HG03025 (cell line): ENCODE results near the gene PTCH1.

ENCODE experiments used
- ATAC-seq: cut with Tn5 transposase; IDR thresholded peaks from one replicate; pipeline ENCODE4 v1.9.1; 2021; ENCODE audit warnings: mild to moderate bottlenecking, moderate library complexity; ENCODE audit not compliant: unreplicated experiment, low FRiP score

The PTCH1 gene

DNA sequence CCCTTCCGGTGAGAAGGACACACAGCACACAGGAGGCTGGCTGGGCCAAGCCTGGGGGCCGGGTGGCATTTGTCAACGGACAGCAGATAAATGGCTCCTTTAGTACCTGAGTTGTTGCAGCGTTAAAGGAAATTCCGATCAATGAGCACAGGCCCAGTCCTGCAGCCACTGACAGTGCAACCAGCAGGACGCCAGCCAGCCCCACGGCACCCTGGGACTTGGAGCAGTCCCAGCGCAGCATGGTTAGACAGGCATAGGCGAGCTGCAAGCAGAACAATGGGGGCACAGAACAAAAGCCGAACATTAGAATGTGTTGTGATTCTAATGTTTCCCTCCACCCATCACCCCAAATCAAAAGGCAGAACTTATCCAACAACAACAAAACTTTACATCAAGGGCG is 39.3 kb downstream of the PTCH1 start:
- ATAC-seq = no peak

DNA sequence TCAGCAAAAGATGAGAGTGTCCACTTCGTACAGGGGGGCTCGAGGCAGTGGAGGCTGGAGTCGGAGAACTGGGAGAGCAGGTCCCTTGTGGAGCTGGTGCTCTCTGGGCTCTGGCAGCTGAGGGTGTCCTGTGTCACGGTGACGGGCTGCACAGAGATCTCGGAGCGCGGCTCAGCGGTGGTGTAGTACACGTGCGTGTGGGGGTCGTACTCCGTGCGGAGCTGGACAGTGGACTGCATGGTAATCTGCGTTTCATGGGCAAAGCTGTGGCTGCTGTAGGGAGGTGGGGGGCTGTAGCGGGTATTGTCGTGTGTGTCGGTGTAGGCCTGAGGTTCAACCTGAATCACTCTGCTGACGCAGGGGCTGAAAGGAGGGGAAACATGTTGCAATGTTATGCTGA is 48.0 kb downstream of the PTCH1 start:
- no peak for ATAC-seq

DNA sequence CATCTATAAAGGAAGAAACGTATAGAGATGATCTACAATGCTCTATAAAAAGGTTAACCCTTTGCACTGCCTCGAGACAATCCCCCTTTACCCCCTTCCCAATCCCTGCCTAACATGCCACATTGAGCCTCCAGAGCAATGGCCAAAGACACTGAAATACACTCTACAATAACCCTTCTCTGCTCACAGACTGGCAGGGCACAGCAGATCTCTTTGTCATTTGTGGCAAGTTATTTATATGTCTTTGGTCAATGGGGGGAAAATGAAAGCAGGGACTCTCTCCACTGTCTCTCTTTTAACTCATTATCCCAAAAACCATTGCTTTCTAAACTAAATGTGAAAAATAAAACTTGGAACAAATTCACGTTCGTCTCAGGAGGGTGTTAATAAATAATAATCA is 51.7 kb downstream of the PTCH1 start:
- ATAC-seq = no peak

DNA sequence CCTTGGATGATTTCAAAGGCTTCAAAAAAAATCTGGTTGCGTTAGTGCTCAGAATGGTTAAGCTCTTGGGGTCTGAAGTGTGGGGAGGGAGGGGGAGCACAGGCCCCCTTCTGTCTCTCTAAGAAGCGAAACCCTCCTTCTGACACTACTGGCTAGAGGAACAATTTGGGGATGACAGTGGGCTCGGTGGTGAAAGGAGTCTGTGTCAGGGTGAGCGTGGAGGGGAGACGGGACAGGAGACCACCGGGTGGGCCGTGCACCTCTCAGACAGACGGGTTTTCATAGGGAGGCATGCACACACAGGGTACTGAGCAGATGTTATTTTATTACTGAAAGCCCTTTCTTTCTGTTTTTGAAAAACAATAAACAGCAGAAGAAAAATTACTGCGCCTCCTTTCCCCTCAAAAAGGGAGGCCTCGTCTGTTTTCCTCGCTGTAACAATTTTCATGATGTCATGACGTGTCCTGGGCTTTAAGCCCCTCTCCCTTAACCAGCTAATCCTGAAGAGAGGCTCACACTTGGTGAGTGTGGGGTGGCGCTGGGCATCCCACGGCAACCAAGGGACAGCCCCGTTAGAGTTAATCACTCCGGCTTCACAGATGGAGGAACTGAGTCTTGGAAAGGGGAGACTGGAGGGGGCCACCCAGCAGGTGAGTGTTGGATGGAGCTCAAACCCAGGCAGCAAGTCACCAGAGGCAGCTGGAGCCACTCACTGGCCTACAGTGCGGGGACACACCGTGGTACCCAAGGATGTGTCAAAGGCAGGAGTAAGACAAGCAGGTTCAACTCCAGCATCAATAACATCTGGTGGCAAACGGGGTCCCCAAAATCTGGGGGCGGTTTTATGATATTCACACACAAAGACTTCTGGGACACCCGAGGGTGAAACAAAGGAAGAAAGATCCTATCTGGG is 53.4 kb downstream of the PTCH1 start:
- peak; percentile 2 for ATAC-seq

DNA sequence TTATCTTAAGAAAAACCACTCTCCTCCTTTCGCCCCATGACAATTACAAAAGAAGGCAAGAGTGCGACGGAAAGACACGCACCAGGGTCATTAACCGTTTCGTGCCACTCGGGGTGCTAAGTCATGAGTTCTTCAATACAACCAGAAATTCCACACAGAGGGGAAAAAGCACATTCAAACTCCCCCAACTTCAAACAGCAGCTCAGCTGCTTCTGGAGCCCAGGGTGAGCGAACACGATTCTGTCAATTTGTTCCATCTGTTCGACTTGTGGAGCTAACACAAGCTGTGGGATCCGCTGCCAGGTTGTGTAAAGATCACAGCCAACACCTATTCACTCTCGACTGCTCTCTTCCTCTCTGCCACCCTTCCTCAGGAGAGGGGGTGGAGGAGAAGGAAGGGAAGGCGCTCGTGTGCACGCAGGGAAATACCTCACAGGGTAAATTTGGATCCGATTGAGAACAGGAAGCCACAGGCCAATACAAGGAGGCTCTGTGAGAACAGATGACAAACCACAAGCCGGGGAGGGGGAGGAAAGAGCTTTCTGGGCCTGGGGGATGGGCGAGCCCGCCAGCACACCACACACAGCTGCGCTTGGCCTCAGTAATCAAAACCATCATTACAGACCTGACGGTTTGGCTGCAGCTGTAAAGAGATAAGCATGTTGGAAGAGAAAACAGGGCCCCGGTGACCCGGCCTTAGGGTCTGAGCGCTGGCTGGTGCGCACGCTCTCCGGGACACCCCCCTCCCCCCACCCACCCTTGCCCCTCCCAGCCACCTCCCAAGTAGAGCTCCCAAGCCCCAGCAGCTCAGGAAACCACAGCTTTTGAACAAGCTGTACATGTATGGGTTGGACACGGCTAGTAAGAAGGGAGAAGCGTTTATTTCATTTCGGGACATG is 54.3 kb downstream of the PTCH1 start:
- ATAC-seq = peak; percentile 92

DNA sequence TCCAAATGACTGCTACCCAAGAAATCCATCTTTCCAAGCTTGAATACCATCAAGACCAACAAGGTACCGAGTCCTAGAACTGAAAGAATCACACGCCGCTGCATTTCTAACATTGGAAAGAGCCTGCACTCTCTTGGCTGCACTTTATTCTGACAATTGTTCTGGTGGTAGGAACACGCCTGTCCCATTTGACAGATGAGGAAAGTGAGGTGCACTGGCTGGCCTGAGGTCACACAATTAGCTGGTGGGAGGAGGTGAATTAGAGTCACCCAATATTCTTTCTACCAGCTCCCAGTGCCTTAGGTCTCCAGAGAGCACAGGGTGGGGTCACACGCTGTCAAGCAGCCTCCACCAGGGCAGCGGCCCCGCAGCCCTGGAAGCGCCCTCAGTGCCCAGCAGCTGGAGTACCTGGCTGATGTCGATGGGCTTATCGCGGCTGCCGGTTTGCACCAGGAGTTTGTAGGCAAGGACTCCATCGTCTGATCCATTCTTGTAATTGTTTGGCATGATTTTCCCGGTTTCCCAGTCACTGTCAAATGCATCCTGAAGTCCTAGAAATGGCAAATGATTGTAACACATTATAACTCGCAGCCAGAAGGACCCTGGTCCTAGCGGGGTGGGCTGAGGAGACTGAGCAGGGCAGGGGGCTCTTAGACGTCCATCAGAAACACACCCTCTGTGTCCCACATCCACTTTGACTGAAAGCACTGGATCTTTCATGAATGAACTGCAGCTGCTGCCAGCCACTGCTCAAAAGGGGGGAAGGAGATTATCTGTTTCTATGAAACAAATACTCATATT is 55.1 kb downstream of the PTCH1 start:
- no peak for ATAC-seq

DNA sequence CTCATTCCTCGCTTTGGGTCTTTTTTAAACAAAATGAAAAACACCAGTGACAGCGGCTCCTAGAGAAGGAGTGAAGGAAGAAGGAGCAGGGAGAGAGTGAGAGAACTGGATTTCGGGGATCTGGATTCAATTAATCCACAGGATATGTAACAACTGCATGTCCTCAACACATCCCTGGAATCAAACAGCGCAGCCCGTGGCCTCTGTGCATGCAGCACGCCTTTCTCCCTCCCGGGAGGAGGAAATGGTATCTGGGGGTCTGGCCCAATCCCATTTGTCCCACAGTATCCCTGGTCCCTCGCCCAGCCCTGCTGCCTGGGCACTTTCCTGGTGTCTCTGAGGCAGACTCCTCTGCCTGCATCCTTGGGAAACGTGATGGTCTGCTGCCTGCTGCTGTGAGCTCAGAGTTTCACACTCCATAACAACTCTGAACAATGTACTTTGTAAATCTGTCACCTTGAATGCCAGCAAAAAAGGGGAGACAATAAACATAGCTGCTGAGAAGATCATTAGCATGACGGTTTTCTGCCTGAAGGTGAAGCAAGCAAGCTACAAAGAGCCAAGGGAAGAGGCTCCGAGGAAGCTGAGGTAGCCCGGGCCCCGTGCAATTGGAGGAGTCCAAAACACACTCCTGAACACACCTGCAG is 56.1 kb downstream of the PTCH1 start:
- ATAC-seq = no peak

GRCh38 chr9:95459851-95460517 is 56.8 kb downstream of the PTCH1 start:
- no peak for ATAC-seq

DNA sequence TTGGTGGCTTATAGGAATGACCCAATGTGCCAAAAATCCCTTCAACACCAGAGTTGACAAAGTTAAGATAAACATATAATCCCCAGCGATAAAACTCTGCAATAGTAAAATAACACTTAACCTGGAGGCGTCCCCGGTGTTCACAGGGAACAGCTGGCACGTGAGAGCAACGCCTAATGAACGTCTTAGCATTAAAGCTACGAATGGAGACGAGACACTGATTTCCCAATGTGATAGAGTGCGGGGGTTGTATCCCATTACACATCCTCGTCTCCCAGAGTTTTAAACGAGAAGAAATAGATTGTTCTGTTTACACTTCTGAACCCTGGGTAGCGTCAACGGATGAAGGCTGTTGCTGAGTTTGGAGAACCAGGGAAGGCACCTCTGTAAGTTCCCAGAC is 57.6 kb downstream of the PTCH1 start:
- ATAC-seq = no peak

GRCh38 chr9:95458666-95459065 is 58.1 kb downstream of the PTCH1 start:
- no peak for ATAC-seq

- ATAC-seq = no peak
These were observed 59.0 kb downstream of the PTCH1 start for GRCh38 chr9:95457769-95458168.

DNA sequence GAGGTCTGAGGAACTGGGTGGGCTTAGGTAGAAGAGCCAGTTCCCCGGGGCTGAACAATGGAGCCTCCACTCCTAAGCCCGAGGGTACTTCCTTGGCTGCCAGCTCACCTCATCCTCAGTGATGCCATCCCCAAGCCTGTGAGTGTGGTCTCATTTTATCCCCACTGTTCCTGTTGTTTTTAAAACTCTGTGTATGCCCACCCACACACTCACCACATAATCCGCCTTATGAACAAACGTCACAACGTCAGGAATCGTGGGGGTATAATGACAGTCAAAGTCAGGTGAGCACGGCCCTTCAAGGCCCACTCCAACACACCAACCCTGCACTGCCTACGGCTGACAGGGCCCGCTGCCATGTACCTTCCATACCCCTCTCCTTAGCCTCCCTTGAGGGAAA is 61.1 kb downstream of the PTCH1 start:
- ATAC-seq = no peak

DNA sequence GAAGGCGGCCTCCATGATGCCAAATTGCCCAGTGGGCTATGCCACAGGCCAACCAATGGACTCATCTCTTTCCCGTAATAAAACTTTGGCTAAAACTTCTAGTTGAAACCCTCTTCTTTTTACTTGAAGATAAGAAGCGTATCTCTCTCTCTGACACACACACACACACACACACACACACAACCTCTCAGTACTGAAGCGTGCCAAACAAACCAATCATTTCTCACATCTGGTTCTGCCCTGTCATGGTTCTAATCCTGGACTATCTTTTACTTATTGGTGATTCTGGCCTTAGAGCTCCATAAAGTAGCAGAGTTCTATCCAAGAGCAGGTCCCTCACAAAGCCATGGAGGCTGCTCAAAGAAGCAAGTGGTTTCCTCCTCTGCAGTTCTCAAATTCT is 64.6 kb downstream of the PTCH1 start:
- no peak for ATAC-seq

GRCh38 chr9:95451065-95451426 is 65.7 kb downstream of the PTCH1 start:
- ATAC-seq = no peak

- no peak for ATAC-seq
These were observed 66.4 kb downstream of the PTCH1 start for GRCh38 chr9:95450171-95451064.

GRCh38 chr9:95449016-95449415 is 67.8 kb downstream of the PTCH1 start:
- no peak for ATAC-seq

DNA sequence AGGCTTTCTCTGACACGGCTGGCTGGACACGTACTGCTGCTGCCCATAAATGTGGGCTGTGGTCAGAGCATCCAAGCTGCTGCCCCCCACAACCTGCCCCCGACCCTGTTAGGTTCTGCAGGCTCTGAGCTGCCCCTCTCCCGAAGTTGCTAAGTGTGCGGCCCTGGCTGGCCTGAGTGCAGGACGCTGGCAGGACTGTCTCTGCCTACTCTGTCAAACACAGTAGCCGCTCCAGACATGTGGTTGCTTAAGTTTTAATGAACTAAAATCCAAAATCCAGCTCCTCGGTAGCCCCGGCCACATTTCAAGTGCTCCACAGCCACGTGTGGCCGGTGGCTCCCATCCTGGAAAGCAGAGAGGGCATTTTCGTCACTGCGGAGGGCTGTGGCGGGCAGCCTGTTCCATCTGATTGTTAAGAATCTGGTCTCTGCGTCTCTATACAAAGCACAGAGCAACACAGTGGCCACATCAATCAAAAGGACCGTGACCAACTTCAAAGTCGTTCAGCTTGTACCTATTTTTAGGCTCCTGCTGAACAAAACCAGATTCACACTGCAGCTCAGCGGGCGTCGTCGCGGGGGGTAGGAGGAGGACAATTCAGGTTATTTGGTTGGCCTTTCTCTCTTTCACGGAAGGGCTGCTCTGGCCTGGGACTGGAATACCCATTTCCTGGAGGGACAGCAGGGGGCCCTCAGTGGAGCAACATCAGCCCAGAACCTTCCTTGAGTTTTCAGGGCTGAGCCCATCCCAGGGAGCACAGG is 68.9 kb downstream of the PTCH1 start:
- no peak for ATAC-seq

- ATAC-seq = no peak
These were observed 69.8 kb downstream of the PTCH1 start for GRCh38 chr9:95446984-95447383.
